GM10266 (cell line): ENCODE data around the gene OGFR.

Source experiments
- DNase-seq: peaks from one replicate; pipeline ENCODE4 v3.0.0; 2012; ENCODE audit errors: extremely low spot score
- TF ChIP-seq, protein P1 (sequence below): IDR thresholded peaks from 2 replicates; pipeline ENCODE4 v1.5.1; 2012; ENCODE audit warnings: mild to moderate bottlenecking, low read depth; ENCODE audit not compliant: control insufficient read depth, insufficient read depth; ENCODE audit errors: missing control alignments

Gene OGFR

GRCh38 chr20:62770111-62770910 lies 34.3 kb upstream of the OGFR start:
- TF ChIP-seq, protein P1, sequence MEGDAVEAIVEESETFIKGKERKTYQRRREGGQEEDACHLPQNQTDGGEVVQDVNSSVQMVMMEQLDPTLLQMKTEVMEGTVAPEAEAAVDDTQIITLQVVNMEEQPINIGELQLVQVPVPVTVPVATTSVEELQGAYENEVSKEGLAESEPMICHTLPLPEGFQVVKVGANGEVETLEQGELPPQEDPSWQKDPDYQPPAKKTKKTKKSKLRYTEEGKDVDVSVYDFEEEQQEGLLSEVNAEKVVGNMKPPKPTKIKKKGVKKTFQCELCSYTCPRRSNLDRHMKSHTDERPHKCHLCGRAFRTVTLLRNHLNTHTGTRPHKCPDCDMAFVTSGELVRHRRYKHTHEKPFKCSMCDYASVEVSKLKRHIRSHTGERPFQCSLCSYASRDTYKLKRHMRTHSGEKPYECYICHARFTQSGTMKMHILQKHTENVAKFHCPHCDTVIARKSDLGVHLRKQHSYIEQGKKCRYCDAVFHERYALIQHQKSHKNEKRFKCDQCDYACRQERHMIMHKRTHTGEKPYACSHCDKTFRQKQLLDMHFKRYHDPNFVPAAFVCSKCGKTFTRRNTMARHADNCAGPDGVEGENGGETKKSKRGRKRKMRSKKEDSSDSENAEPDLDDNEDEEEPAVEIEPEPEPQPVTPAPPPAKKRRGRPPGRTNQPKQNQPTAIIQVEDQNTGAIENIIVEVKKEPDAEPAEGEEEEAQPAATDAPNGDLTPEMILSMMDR, result no peak
- DNase-seq, result no peak

DNA sequence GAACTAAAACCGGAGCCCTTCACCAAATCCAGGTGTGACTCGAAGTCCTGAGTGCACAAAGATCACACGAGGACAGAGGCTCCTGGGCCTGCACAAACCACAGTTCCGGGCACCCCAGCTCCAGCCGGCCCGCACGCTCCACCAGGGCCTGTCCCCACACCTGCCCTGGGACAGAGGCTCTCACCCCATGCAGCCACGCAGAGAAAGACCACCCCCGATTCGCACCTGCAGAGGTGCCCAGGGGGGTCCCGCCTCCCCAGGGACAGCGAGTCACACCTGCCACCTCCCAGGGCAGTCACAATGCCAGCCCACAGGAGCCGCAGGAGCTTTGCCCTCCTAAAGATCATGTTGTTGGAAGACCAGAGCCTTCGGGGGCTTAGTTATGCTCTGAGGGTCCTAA lies 33.7 kb upstream of the OGFR start:
- DNase-seq, result no peak
- TF ChIP-seq, protein P1, result no peak

DNA sequence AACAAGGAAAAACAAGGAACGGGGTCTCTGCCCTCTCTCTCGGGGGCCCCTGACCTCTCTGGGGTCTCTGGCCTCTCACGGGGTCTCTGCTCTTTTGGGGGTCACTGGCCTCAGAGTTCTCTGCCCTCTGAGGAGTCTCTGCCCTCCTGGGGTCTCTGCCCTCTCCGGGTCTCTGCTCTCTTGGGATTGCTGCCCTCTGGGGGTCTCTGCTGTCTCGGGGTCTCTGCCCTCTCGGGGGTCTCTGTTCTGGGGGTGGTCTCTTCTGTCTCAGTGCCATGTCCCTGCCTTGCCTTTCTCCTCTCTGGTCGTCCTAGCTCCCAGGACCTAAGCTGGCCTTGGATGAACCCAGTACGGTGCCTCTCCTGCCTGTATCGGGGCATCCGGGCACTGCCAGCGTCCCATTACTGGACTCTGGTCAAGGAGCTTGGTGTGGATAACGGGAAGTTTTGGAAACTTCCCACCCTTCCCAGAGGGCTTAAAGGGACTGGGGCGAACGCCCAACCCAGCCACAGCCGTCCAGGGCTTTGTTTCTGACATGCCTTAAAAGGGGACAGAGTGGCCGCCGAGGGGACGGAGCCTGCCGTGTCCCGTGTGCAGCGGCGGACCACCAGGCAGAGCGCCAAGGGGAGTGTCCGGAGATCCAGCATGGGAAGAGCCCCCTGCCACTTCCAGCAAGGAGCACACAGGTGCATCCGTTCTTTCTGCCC lies 33.1 kb upstream of the OGFR start:
- TF ChIP-seq, protein P1, result no peak
- DNase-seq, result no peak

- TF ChIP-seq, protein P1, result no peak
- no peak for DNase-seq
Observed at GRCh38 chr20:62772103-62772611, 32.5 kb upstream of the OGFR start.

DNA sequence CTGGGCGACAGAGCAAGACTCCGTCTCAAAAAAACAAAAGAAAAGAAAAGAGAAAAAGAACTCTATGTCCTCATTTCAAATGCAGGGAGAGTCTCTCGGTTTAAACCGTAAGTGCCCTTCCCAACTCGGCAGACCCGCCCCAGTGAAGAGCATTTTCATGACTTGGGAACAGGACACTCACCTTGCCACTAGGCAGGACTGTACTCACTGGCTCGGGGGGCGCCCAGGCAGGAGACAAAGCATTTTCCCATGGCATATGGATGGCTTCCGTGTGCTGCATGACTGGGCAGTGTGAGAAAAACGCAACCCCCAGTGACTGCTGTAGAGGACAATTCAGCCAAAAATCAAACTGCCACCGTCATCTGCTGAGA lies 32.0 kb upstream of the OGFR start:
- no peak for DNase-seq
- TF ChIP-seq, protein P1, result no peak

GRCh38 chr20:62772990-62773844 lies 31.4 kb upstream of the OGFR start:
- no peak for DNase-seq
- TF ChIP-seq, protein P1, result no peak
